ENCODE data around the gene CFAP20DC. TPM values are rescaled to one million over a fixed set of nuclear protein-coding genes. Genes with fewer than 3 reads are reported as not detected.

CFAP20DC gene
- total and polyA plus RNA-seq, 2 experiments from 2014 or later: 7.4 to 11.4 TPM

GRCh38 chr3:59040902-59041301, 8.9 kb downstream of the CFAP20DC start (continued):
- no peak for TF ChIP-seq ETS1 (IDR thresholded peaks at IDR 0.05)
- no peak for TF ChIP-seq EZH2 (IDR thresholded peaks at IDR 0.05; ENCODE audit: low read depth, unreplicated experiment)
- TF ChIP-seq NANOG (IDR thresholded peaks at IDR 0.05; ENCODE audit: borderline replicate concordance): no peak
- TF ChIP-seq JUNB (IDR thresholded peaks at IDR 0.05; ENCODE audit: unreplicated experiment): no peak
- TF ChIP-seq POLR2AphosphoS5 (IDR thresholded peaks at IDR 0.05; ENCODE audit: low read depth): no peak

GRCh38 chr3:59027607-59028006, 22.2 kb downstream of the CFAP20DC start:
- H3K27ac ChIP-seq (ENCODE audit: low read depth): no peak overlapping the region
- no peak overlapping the region for H2AFZ ChIP-seq

GRCh38 chr3:59023612-59024011, 26.2 kb downstream of the CFAP20DC start:
- Histone ChIP-seq H3F3A (replicated peaks; ENCODE audit: low read depth) (no peaks in the 10 kb centered on the region), H3K9me2 (ENCODE audit: insufficient read depth) (no peaks in the 10 kb centered on the region), H3K27me3 (ENCODE audit: insufficient read depth) (no peaks in the 10 kb centered on the region), H3K79me2 (replicated peaks; ENCODE audit: insufficient read depth) (no peaks in the 10 kb centered on the region), H2AFZ (no peak overlapping the region), H4K20me1 (replicated peaks; ENCODE audit: insufficient read depth) (no peaks in the 10 kb centered on the region), H3K4me3 (no peak overlapping the region), H3K36me3 (ENCODE audit: insufficient read depth) (no peaks in the 10 kb centered on the region), H3K4me1 (ENCODE audit: insufficient read depth) (no peaks in the 10 kb centered on the region), H3K4me2 (no peak overlapping the region), H3K27ac (ENCODE audit: low read depth) (no peak overlapping the region)
- Mint-ChIP-seq H3K27ac (no peak overlapping the region), H3K27me3 (ENCODE audit: insufficient read depth, low read depth, poor library complexity) (no peaks in the 10 kb centered on the region), H3K9me3 (no peaks in the 10 kb centered on the region), H3K36me3 (ENCODE audit: low read depth) (no peaks in the 10 kb centered on the region), H3K4me1 (0 out of 3 replicates have a peak, but pooled peaks cover 2% of the 10 kb centered on the region), H3K4me3 (no peak overlapping the region)
- TF ChIP-seq CTCF (conservative IDR thresholded peaks at IDR 0.05; ENCODE audit: low read depth in 2 of 2) (no peak), CREB1 (CRISPR knock-in tag; IDR thresholded peaks at IDR 0.05; ENCODE audit: low read depth) (no peak), ZNF462 (CRISPR knock-in tag; IDR thresholded peaks at IDR 0.05) (no peak), EZH2 (IDR thresholded peaks at IDR 0.05; ENCODE audit: low read depth, unreplicated experiment) (no peak), EZH2phosphoT487 (IDR thresholded peaks at IDR 0.05; ENCODE audit: unreplicated experiment) (no peak), POLR2AphosphoS5 (IDR thresholded peaks at IDR 0.05; ENCODE audit: low read depth) (no peak), STAT1 (IDR thresholded peaks at IDR 0.05; ENCODE audit: unreplicated experiment) (no peak)
- no peak for ATAC-seq
- DNase-seq (ENCODE audit: low spot score): no peak

More at GRCh38 chr3:59027607-59028006, 22.2 kb downstream of the CFAP20DC start:
- H3K27me3 ChIP-seq (ENCODE audit: insufficient read depth): no peaks in the 10 kb centered on the region
- H3K79me2 ChIP-seq (replicated peaks; ENCODE audit: insufficient read depth): no peaks in the 10 kb centered on the region
- no peaks in the 10 kb centered on the region for H3K9me2 ChIP-seq (ENCODE audit: insufficient read depth)
- DNase-seq (ENCODE audit: low spot score): no peak
- Mint-ChIP-seq H3K27ac (no peak overlapping the region), H3K27me3 (ENCODE audit: insufficient read depth, low read depth, poor library complexity) (no peaks in the 10 kb centered on the region), H3K9me3 (no peaks in the 10 kb centered on the region), H3K4me1 (peaks cover 4% of the 10 kb centered on the region; the same call in 2 of the 3 replicates), H3K4me3 (no peak overlapping the region), H3K36me3 (ENCODE audit: low read depth) (no peaks in the 10 kb centered on the region)
- no peak for ATAC-seq
- H3K4me1 ChIP-seq (ENCODE audit: insufficient read depth): no peaks in the 10 kb centered on the region
- H3F3A ChIP-seq (replicated peaks; ENCODE audit: low read depth): no peaks in the 10 kb centered on the region
- no peaks in the 10 kb centered on the region for H3K36me3 ChIP-seq (ENCODE audit: insufficient read depth)
- TF ChIP-seq POLR2AphosphoS5 (IDR thresholded peaks at IDR 0.05; ENCODE audit: low read depth): no peak
- H4K20me1 ChIP-seq (replicated peaks; ENCODE audit: insufficient read depth): no peaks in the 10 kb centered on the region
- no peak overlapping the region for H3K4me2 ChIP-seq
- no peak overlapping the region for H3K4me3 ChIP-seq
